Kidney (tissue), 14 donors: ENCODE measurements around the gene ADARB2. TPM values are rescaled to one million over a fixed set of nuclear protein-coding genes. Genes with fewer than 3 reads are reported as not detected.
"Not testable (repeated sequence)": the region's sequence is repeated elsewhere in the genome, so short reads cannot be mapped to it uniquely, and the experiment has no call there.

Source experiments
- DNase-seq, 5 donors: peaks; one replicate each; pipeline ENCODE4 v3.0.0-alpha.2; 2013 to 2020
- FAIRE-seq: peaks from 2 replicates; lab custom pipeline; 2012; peaks lifted over from hg19 to GRCh38; lab: Jason Lieb, UNC
- H3K27ac ChIP-seq, 2 donors: one replicate each; pipeline ENCODE4 v1.7.0; 2013; ENCODE audit warnings: low read depth in 2 of 2, low read length in 2 of 2, inconsistent platforms in 1 of 2
- H3K27me3 ChIP-seq: one replicate; pipeline ENCODE4 v1.7.1; 2013; ENCODE audit warnings: low read length, inconsistent platforms; ENCODE audit not compliant: control insufficient read depth, insufficient read depth
- H3K36me3 ChIP-seq, 3 donors: one replicate each; pipeline versions ENCODE4 v1.7.0 to v1.7.1; 2013; ENCODE audit warnings: low read length in 3 of 3, control low read depth in 1 of 3, inconsistent platforms in 1 of 3; ENCODE audit not compliant: insufficient read depth in 3 of 3, control insufficient read depth in 2 of 3
- H3K4me1 ChIP-seq, 3 donors: one replicate each; pipeline versions ENCODE4 v1.7.0 to v1.7.1; 2013; ENCODE audit warnings: low read length in 3 of 3, inconsistent platforms in 1 of 3, low read depth in 1 of 3; ENCODE audit not compliant: control insufficient read depth in 2 of 3, insufficient read depth in 2 of 3
- H3K4me3 ChIP-seq, 3 donors: one replicate each; pipeline versions ENCODE4 v1.7.0 to v1.8.1; 2013; ENCODE audit warnings: low read length in 3 of 3, control low read depth in 1 of 3, inconsistent platforms in 1 of 3
- H3K9ac ChIP-seq, 3 donors: one replicate each; pipeline versions ENCODE4 v1.7.0 to v1.7.1; 2013; ENCODE audit warnings: low read length in 3 of 3, control low read depth in 1 of 3, inconsistent platforms in 1 of 3
- H3K9me3 ChIP-seq, 3 donors: one replicate each; pipeline versions ENCODE4 v1.7.0 to v1.7.1; 2013; ENCODE audit warnings: low read length in 3 of 3, control low read depth in 1 of 3, inconsistent platforms in 1 of 3; ENCODE audit not compliant: control insufficient read depth in 2 of 3, insufficient read depth in 1 of 3
- intact Hi-C: fragments of 100-400 bp; cut with DNase I; formaldehyde crosslinking; loops from one replicate; pipeline ENCODE4 v1.11.1; 2022
- polyA plus RNA-seq: library from polyadenylated mRNA; stranded (reverse); fragments of 350-450 nt; fragmentation: Illumina TruSeq; extraction: RNeasy Lipid Tissue Mini Kit (QIAGEN cat#74804); gene quantifications from one replicate; pipeline ENCODE4 v1.2.3, GENCODE V29; 2014; ENCODE audit warnings: low read depth, low replicate concordance; ENCODE audit not compliant: insufficient read depth
- total RNA-seq: library from RNA; stranded (reverse); fragmentation: NEBNext Ultra II Directional; extraction: Animal tissue kit (Norgen Biotek cat#: 25700); gene quantifications from one replicate; pipeline ENCODE4 v1.2.1, GENCODE V29; 2021
- TF ChIP-seq, protein P1 (sequence below): IDR thresholded peaks from 3 replicates; pipeline ENCODE4 v1.5.1; 2012; ENCODE audit warnings: mild to moderate bottlenecking, moderate library complexity, borderline replicate concordance; ENCODE audit not compliant: insufficient read depth; ENCODE audit errors: extremely low read depth
- donor health status: control.
- donor health status: control.
- donor health status: control.
- donor health status: control.
- donor health status: control.
- donor health status: DM: yes; HTN: yes; CAD: no.
- donor health status: Normal renal cell carcinoma (clear cell type).

The ADARB2 gene
- total and polyA plus RNA-seq, 2 donors from 2014 or later = 1.0 to 1.3 TPM

DNA sequence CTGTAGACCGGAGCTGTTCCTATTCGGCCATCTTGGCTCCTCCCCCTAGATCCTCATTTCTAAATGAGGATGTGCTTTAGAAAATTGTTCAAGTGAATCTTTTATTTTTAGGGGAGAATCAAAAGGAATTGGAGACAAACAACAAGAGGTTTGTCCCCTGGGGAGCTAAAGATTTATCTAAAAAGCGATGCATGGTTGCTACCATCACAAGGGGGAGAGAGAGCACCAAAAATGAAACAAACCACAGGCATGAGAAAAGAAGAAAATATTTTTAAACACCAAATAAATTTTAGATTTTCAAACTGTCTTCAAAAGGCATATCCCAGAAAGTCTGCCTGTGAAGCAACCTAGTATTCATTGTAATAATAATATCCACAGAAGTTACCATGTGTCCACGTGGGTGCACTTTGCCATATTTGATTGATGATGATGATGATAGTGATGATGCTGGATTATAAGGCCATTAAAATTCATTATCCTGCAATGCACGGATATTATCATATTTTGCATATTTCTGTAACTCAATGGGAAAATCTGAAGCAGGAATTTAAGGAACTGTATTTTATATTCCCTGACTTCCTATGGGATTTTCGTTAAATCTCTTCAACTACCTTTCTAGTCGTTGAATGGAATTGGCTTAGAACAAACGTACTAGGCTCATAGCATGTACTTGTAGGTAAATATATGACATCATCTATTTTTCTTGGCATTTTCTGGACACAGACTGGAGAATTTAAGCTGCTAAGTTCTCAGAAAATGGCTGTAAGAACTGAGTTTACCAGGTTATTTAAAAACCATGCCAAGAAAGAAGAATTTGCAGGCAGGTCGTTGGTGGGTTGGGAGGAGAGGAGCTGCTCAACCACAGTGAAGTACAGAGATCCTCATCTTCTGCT, 509.6 kb downstream of the ADARB2 start:
- H3K4me1 ChIP-seq = no peaks in the 10 kb centered on the region
- no peak for DNase-seq
- H3K9me3 ChIP-seq = no peaks in the 10 kb centered on the region
- H3K27ac ChIP-seq = no peak overlapping the region
- intact Hi-C loops = no loop called here
- H3K27me3 ChIP-seq = no peaks in the 10 kb centered on the region
- no peak overlapping the region for H3K4me3 ChIP-seq
- H3K36me3 ChIP-seq = no peaks in the 10 kb centered on the region
- no peak overlapping the region for H3K9ac ChIP-seq
- FAIRE-seq = no peak
- TF ChIP-seq, protein P1, sequence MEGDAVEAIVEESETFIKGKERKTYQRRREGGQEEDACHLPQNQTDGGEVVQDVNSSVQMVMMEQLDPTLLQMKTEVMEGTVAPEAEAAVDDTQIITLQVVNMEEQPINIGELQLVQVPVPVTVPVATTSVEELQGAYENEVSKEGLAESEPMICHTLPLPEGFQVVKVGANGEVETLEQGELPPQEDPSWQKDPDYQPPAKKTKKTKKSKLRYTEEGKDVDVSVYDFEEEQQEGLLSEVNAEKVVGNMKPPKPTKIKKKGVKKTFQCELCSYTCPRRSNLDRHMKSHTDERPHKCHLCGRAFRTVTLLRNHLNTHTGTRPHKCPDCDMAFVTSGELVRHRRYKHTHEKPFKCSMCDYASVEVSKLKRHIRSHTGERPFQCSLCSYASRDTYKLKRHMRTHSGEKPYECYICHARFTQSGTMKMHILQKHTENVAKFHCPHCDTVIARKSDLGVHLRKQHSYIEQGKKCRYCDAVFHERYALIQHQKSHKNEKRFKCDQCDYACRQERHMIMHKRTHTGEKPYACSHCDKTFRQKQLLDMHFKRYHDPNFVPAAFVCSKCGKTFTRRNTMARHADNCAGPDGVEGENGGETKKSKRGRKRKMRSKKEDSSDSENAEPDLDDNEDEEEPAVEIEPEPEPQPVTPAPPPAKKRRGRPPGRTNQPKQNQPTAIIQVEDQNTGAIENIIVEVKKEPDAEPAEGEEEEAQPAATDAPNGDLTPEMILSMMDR = no peak

DNA sequence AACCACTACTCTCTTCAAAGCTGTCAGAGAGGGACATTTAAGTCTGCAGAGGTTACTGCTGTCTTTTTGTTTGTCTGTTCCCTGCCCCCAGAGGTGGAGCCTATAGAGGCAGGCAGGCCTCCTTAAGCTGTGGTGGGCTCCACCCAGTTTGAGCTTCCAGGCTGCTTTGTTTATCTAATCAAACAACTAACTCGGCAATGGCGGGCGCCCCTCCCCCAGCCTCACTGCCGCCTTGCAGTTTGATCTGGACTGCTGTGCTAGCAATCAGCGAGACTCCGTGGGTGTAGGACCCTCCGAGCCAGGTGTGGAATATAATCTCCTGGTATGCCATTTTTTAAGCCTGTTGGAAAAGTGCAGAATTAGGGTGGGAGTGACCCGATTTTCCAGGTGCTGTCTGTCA, 510.4 kb downstream of the ADARB2 start:
- H3K4me3 ChIP-seq, H3K9ac ChIP-seq, DNase-seq, H3K27me3 ChIP-seq, H3K27ac ChIP-seq, intact Hi-C loops, H3K4me1 ChIP-seq, FAIRE-seq, H3K36me3 ChIP-seq, H3K9me3 ChIP-seq: not testable (repeated sequence)

DNA sequence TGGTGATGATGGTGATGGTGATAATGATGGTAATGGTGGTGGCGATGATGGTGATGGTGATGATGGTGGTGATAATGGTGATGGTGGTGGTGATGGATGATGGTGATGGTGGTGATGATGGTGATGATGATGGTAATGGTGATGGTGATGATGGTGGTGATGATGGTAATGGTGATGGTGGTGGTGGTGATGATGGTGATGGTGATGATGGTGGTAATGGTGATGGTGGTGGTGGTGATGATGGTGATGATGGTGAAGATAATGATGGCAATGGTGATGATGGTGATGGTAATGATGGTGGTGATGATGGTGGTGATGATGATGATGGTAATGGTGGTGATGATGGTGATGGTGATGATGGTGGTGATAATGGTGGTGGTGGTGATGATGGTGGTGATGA, 517.5 kb downstream of the ADARB2 start:
- intact Hi-C loops, FAIRE-seq: not testable (repeated sequence)

DNA sequence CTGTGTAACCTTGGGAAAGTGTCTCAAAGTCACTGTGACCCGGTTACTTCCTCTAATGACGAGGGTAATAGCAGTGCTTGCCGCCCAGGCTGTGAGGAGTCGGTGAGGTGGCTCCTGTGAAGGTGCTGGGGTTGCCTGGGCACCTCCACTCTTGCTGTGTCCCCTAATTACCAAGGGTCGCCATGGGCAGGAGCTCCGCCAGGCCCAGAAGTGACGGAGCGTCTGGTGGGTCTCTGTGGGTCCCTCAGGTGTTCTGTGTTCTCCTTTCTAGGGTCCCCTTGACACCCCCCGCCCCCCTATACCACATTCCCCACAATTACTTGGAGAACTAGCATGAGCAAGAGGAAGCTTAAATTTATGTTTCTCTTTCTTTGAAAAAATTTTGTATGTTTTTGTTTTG, 519.7 kb downstream of the ADARB2 start:
- H3K36me3 ChIP-seq = no peaks in the 10 kb centered on the region
- no peak overlapping the region for H3K9ac ChIP-seq
- H3K4me3 ChIP-seq = no peak overlapping the region
- no peaks in the 10 kb centered on the region for H3K27me3 ChIP-seq
- intact Hi-C loops = no loop called here
- DNase-seq = no peak
- TF ChIP-seq, protein P1 = no peak
- H3K9me3 ChIP-seq = peaks cover 0 to 7% (median 2%) of the 10 kb centered on the region in 3 donors
- H3K4me1 ChIP-seq = no peaks in the 10 kb centered on the region
- no peak for FAIRE-seq
- H3K27ac ChIP-seq = no peak overlapping the region

More for the DNA sequence above, 517.5 kb downstream of the ADARB2 start:
- not testable (repeated sequence) for H3K4me1 ChIP-seq, H3K9me3 ChIP-seq, H3K27ac ChIP-seq, H3K9ac ChIP-seq, DNase-seq, H3K27me3 ChIP-seq, H3K36me3 ChIP-seq
- peak overlapping the region in 1 of 3 donors; percentile 37 for H3K4me3 ChIP-seq
